Nephron progenitor cell (in vitro differentiated cells): ENCODE data around the gene PSTPIP1.

Source experiments
- DNase-seq: peaks from one replicate; pipeline ENCODE4 v3.0.0; 2021
- H3K27ac Mint-ChIP-seq: 2 replicates; pipeline ENCODE4 v1.8.0; 2021; ENCODE audit warnings: mild to moderate bottlenecking, moderate library complexity, mixed read lengths
- H3K27me3 Mint-ChIP-seq: 2 replicates; pipeline ENCODE4 v1.8.0; 2021; ENCODE audit warnings: mild to moderate bottlenecking, low read depth, mixed read lengths; ENCODE audit not compliant: poor library complexity
- H3K36me3 Mint-ChIP-seq: 2 replicates; pipeline ENCODE4 v1.8.0; 2021; ENCODE audit warnings: low read depth, mixed read lengths
- H3K4me1 Mint-ChIP-seq: 2 replicates; pipeline ENCODE4 v1.8.0; 2021; ENCODE audit warnings: mixed read lengths
- H3K4me3 Mint-ChIP-seq: 2 replicates; pipeline ENCODE4 v1.8.0; 2021; ENCODE audit warnings: mild to moderate bottlenecking, moderate library complexity, mixed read lengths
- H3K9me3 Mint-ChIP-seq: 2 replicates; pipeline ENCODE4 v1.8.0; 2021; ENCODE audit warnings: mild to moderate bottlenecking, moderate library complexity, mixed read lengths
- TF ChIP-seq, protein P1 (sequence below): fragments of 200-600 bp; sonication (generic); IDR thresholded peaks from 2 replicates; pipeline ENCODE4 v1.5.0; 2021; ENCODE audit warnings: antibody characterized with exemption

PSTPIP1 gene

DNA sequence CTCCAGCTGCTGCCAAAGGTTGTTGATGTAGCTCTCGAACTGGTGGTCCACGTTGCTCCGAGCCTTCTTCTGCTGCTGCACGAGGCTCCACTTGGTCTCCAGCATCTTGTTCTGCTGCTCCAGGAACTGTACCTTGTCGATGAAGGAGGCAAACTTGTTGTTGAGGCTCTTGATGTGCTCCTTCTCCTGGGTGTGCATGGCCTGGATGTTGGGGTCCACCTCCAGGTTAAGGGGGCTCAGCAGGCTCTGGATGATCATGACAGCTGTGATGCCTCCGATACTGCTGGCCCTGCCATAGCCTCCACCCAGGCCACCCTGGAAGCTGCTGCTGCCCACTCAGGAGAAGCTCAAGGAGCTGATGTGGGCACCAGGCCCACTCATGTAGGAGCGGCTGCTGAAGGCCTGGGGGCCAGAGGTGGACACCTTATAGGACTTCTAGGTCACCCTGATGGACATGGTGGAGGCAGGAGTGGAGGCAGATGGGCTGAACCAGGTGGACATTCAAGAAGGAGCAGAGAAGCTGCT lies 14.9 kb upstream of the PSTPIP1 start:
- Mint-ChIP-seq H3K4me1 (peaks cover 21% of the 10 kb centered on the region), H3K27me3 (no peaks in the 10 kb centered on the region), H3K4me3 (no peak overlapping the region), H3K36me3 (peaks cover 8% of the 10 kb centered on the region), H3K27ac (no peak overlapping the region), H3K9me3 (peaks cover 21% of the 10 kb centered on the region)
- TF ChIP-seq, protein P1, sequence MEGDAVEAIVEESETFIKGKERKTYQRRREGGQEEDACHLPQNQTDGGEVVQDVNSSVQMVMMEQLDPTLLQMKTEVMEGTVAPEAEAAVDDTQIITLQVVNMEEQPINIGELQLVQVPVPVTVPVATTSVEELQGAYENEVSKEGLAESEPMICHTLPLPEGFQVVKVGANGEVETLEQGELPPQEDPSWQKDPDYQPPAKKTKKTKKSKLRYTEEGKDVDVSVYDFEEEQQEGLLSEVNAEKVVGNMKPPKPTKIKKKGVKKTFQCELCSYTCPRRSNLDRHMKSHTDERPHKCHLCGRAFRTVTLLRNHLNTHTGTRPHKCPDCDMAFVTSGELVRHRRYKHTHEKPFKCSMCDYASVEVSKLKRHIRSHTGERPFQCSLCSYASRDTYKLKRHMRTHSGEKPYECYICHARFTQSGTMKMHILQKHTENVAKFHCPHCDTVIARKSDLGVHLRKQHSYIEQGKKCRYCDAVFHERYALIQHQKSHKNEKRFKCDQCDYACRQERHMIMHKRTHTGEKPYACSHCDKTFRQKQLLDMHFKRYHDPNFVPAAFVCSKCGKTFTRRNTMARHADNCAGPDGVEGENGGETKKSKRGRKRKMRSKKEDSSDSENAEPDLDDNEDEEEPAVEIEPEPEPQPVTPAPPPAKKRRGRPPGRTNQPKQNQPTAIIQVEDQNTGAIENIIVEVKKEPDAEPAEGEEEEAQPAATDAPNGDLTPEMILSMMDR: no peak
- DNase-seq: no peak

DNA sequence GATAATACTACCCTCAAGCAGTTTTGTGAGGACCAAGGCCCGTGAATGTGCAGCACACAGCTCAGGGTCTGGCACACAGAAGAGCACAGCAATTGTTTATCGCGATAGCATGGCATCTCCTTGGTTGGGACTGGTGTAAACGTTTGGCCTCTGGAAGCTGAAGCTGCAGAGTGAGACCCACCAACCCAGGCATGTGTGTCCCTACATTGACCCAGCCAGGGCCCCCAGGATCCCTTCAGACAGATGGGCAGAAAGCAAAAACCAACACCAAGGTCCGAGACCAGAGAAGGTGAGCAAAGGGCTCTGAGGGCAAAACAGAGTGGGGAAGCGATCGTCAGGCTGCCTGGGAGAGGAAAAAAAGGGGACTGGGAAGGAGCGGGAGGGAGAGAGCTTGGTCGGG lies 12.6 kb upstream of the PSTPIP1 start:
- Mint-ChIP-seq H3K4me1 (peaks cover 21% of the 10 kb centered on the region), H3K27me3 (peaks cover 5% of the 10 kb centered on the region), H3K9me3 (peaks cover 18% of the 10 kb centered on the region), H3K4me3 (no peak overlapping the region), H3K36me3 (peaks cover 8% of the 10 kb centered on the region), H3K27ac (no peak overlapping the region)
- TF ChIP-seq, protein P1: no peak
- DNase-seq: no peak

DNA sequence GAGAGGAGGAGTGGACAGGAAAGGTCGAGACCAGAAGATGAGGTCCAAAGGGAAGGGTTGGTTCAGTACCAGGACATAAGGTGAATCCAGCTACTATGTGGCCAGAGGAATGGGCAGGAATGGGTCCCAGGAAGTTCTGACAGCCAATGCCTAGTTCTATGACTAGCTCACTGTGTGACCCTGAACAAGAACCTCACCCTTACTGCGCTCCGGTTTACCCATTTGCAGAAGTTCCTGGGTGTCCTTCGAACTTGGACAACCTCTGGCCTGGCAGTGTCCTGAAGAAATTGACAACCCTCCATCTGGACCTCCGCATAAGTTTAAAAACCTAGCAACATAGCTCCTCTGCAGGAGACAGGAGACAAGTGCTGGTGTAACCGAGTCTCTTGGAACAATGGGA lies 12.2 kb upstream of the PSTPIP1 start:
- no peak overlapping the region for H3K4me3 Mint-ChIP-seq
- peaks cover 24% of the 10 kb centered on the region for H3K4me1 Mint-ChIP-seq
- no peak for DNase-seq
- peaks cover 5% of the 10 kb centered on the region for H3K27me3 Mint-ChIP-seq
- H3K9me3 Mint-ChIP-seq: peaks cover 16% of the 10 kb centered on the region
- no peak overlapping the region for H3K27ac Mint-ChIP-seq
- TF ChIP-seq, protein P1: no peak
- peaks cover 7% of the 10 kb centered on the region for H3K36me3 Mint-ChIP-seq

DNA sequence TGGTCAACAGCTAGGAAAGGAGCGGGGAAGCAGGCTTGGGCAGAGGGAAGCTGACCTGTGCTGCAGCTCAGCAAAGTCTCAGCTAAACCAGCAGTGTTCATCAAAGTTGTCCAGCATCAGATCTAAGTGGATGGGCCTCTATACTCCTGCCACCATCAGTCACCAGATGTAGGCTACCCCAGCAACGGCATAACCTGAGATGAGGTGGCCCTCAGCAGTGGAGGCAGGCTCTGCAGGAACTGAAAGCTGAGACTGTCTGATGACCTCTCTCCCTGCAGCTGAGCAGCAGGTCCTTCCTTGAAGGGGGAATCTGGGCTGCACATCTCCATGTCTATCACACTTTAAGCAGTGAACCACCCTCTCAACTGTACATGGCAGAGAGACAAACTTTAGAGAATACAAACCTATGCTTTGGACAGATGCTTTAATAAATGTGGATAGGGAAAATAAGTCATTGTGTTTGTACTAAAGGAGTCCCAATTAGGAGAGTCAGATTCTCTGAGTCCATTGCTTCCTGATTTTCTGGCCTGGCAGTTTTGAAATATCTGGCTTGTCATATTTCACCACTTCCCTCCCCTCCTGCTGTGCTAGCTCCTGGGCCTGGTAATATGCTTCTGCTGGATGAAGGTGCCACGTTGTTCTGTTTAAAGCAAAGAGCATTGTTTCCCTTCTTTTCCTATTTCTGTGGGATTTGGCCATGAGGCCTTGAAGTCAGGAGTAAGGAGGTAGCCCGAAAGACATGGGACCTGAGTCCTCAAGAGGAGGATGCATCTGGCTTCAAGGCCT lies 11.1 kb upstream of the PSTPIP1 start:
- Mint-ChIP-seq H3K4me3 (no peak overlapping the region), H3K36me3 (peaks cover 5% of the 10 kb centered on the region), H3K9me3 (peaks cover 6% of the 10 kb centered on the region), H3K4me1 (peaks cover 34% of the 10 kb centered on the region), H3K27me3 (peaks cover 5% of the 10 kb centered on the region), H3K27ac (no peak overlapping the region)
- TF ChIP-seq, protein P1: no peak
- DNase-seq: no peak

DNA sequence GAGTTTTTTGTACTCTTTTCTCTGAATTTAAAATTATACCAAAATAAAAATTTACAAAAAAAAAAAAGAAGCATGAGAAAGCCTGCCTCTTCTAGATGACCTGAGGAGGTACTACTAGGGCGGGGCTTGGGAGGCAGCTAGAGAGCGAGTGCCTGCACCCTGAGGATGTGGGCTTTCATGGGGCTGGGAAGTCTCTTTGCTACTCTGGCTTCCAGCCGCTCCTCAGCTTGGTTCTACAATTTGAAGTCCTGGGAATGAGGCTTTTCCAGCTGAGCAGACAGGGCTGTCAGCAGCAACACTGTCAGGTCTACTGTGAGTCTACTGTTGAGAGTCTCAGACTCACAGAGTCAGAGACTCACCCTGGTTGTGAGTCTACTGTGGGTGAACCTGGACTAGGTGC lies 8.2 kb upstream of the PSTPIP1 start:
- no peak overlapping the region for H3K27ac Mint-ChIP-seq
- H3K4me1 Mint-ChIP-seq: peaks cover 64% of the 10 kb centered on the region
- no peak for DNase-seq
- H3K9me3 Mint-ChIP-seq: no peaks in the 10 kb centered on the region
- TF ChIP-seq, protein P1: no peak
- H3K4me3 Mint-ChIP-seq: no peak overlapping the region
- H3K27me3 Mint-ChIP-seq: peaks cover 11% of the 10 kb centered on the region
- no peaks in the 10 kb centered on the region for H3K36me3 Mint-ChIP-seq

DNA sequence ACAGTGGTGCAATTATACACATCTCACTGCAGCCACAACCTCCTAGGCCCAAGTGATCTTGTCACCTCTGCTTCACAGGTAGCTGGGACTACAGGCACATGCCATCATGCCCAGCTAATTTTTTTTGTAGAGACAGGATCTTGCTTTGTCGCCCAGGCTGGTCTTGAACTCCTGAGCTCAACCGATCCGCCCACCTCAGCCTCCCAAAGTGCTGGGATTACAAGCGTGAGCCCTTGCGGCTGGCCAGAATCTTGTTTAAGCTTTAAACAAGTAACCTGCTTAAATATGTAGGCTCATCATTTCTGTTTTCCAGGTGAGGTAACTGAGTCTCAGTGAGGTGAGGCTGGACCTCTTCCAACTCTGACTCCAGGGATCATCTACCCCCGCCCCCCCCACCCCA lies 7.7 kb upstream of the PSTPIP1 start:
- no peak for DNase-seq
- TF ChIP-seq, protein P1: no peak
- H3K9me3 Mint-ChIP-seq: no peaks in the 10 kb centered on the region
- H3K36me3 Mint-ChIP-seq: no peaks in the 10 kb centered on the region
- H3K4me1 Mint-ChIP-seq: peaks cover 68% of the 10 kb centered on the region
- peaks cover 11% of the 10 kb centered on the region for H3K27me3 Mint-ChIP-seq
- H3K4me3 Mint-ChIP-seq: no peak overlapping the region
- no peak overlapping the region for H3K27ac Mint-ChIP-seq
